ENCODE results near the gene RNU6-1. TPM values are rescaled to one million over a fixed set of nuclear protein-coding genes. Genes with fewer than 3 reads are reported as not detected.

RNU6-1 gene
- total RNA-seq, 2 experiments from 2014 or later = not detected

DNA sequence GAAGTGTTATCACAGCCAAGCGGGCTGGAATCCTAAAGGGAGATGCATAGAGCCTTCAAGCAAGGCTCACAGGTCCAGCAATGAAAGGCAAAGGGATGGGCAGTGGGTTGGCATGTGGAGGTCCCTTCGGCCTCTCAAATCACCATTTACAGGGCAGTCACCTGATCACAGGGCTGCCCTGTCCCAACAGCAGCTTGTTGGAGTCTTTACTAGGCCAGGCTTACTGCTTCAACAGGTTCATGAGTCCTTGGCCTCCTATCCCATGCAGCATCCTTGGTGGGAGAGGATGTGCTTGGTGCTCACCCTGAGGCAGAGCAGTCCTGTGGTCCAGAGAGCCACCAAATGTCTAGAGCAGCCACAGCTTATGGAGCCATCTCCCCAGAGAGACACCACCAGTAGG is 38.7 kb downstream of the RNU6-1 start:
- intact Hi-C loops (cut with micrococcal nuclease) = no loop called here
- CTCF ChIA-PET = no interaction called here
- H3K36me3 Mint-ChIP-seq (ENCODE audit: low read depth) = peaks cover 3% of the 10 kb centered on the region
- H3K27ac Mint-ChIP-seq = no peak overlapping the region
- no peak overlapping the region for H3K4me3 Mint-ChIP-seq
- H3K4me1 Mint-ChIP-seq (ENCODE audit: low read depth) = no peaks in the 10 kb centered on the region
- H3K9me3 Mint-ChIP-seq = no peaks in the 10 kb centered on the region
- DNase-seq = no peak
- H3K27me3 Mint-ChIP-seq (ENCODE audit: low read depth) = no peaks in the 10 kb centered on the region

- Mint-ChIP-seq H3K36me3 (ENCODE audit: low read depth) (peaks cover 11% of the 10 kb centered on the region), H3K9me3 (peaks cover 3% of the 10 kb centered on the region), H3K27me3 (ENCODE audit: low read depth) (no peaks in the 10 kb centered on the region), H3K4me3 (no peak overlapping the region), H3K4me1 (ENCODE audit: low read depth) (no peaks in the 10 kb centered on the region), H3K27ac (no peak overlapping the region)
- DNase-seq = no peak
- CTCF ChIA-PET = no interaction called here
- intact Hi-C loops (cut with micrococcal nuclease) = no loop called here
Observed at GRCh38 chr15:67799801-67800205, 40.0 kb downstream of the RNU6-1 start.

DNA sequence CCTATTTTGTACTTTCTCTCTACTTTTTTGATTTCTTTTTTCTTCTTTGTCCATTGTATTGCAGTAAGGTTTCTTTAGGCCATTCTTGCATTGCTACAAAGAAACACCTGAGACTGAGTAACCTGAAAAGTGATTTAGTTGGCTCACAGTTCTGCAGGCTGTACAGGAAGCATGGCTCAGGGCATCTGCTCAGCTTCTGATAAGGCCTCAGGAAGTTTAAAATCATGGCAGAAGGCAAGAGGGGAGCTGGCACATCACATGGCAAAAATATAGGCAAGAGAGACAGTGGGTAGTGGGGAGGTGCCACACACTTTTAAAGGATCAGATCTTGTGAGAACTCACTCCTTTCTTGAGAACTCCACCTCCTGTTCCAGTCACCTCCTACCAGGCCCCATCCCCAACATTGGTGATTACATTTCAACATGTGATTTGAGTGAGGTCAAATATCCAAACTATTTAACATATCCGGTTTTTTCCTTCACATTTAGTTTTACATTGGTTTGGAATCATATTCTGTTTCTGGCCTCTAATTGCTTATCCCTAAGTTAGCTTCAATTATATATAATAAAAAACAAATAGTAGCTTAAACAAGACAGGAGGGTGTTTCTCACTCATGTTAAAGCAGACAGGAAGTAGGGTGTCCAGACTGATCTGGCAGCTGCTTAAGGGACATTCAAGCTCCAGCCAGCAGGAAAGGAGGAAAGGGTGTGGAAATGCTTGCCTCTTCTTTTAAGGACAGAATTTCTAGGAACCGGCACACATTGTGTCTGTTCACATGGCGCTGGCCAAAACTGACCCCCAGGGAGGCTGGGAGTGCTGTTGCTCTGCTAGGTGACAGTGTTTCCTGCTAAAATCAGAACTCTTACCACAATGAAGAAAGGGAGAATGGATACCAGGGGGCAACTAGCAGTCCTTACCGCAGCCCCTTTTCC is 43.4 kb downstream of the RNU6-1 start:
- H3K4me3 Mint-ChIP-seq = no peak overlapping the region
- CTCF ChIA-PET = interaction anchor here (0.5 kb wide), 1 partner anchor 173 kb away, joined by 4 read pairs; no protein-coding TSS in a partner anchor
- no peaks in the 10 kb centered on the region for H3K27me3 Mint-ChIP-seq (ENCODE audit: low read depth)
- peaks cover 20% of the 10 kb centered on the region for H3K36me3 Mint-ChIP-seq (ENCODE audit: low read depth)
- intact Hi-C loops (cut with micrococcal nuclease) = no loop called here
- peaks cover 5% of the 10 kb centered on the region for H3K9me3 Mint-ChIP-seq
- no peak overlapping the region for H3K27ac Mint-ChIP-seq
- no peak for DNase-seq
- no peaks in the 10 kb centered on the region for H3K4me1 Mint-ChIP-seq (ENCODE audit: low read depth)

DNA sequence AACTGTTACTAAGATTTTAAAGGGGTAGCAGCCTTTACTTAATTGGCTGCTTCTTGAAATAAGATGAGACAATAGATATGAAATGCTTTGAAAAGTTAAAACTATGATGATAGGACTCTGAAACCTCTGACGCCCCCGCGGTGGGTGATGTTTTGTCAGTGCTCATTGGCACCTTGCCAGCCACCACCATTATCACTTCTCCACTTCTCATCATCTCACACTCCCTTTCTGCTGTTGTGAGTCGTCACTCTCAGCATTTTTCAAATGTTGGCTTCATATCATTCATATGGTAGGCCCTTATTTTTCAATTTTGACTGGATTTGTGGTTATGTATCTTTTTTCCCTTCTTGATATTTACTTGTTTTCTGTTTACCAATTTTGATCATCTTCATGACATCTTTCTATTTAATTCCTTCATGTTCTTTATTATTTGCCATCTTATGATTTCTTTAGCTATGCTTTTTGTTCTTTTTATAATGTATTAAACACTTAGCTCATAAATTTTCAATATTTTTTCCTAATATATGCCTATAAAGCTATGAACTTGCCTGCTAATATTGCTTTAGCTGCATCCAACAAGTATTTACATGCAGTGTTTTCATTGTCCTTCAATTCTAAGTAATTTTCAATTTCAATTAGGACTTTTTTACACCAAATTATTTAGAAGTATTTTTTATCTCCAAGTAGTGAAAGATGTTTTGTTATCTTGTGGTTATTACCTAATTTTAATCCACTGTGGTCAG is 44.8 kb downstream of the RNU6-1 start:
- Mint-ChIP-seq H3K9me3 (peaks cover 5% of the 10 kb centered on the region), H3K4me1 (ENCODE audit: low read depth) (no peaks in the 10 kb centered on the region), H3K27me3 (ENCODE audit: low read depth) (no peaks in the 10 kb centered on the region), H3K27ac (no peak overlapping the region), H3K4me3 (no peak overlapping the region), H3K36me3 (ENCODE audit: low read depth) (peaks cover 20% of the 10 kb centered on the region)
- CTCF ChIA-PET = no interaction called here
- intact Hi-C loops (cut with micrococcal nuclease) = no loop called here
- DNase-seq = peak; percentile 33

DNA sequence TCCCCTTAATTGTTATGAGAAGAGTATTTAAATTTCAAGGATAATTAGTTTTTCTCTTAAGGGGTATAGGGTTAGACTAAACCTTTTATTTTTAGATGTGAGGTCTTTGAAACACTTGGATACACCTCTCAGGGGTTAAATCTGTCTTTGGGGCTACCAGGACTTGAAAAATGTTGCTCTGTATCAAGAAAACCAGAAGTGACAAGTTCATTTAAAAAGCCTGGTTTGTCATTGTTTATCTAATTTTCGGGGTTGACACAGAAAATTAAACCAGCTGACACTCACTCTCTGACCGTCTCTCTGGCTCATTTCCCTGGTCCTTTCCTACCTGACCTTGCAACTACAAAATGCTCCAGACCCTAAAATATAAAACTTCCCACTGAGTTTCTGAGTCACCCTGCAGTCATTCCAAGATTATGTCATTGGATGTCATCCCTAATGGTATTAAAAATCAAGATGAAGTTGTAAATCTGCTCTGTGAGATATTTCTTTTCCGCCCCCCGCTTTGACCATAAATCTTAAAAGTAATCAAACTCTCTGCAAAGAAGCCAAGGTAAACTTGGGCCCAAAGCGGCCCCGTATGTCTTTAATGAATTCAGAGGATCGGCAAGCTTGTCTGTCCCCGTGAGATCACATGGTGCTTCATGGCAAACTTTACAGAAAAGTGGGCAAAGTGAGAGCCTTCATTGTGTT is 47.4 kb downstream of the RNU6-1 start:
- no peak for DNase-seq
- H3K4me1 Mint-ChIP-seq (ENCODE audit: low read depth) = no peaks in the 10 kb centered on the region
- no peak overlapping the region for H3K27ac Mint-ChIP-seq
- CTCF ChIA-PET = no interaction called here
- H3K36me3 Mint-ChIP-seq (ENCODE audit: low read depth) = peaks cover 20% of the 10 kb centered on the region
- H3K9me3 Mint-ChIP-seq = peaks cover 5% of the 10 kb centered on the region
- H3K27me3 Mint-ChIP-seq (ENCODE audit: low read depth) = no peaks in the 10 kb centered on the region
- intact Hi-C loops (cut with micrococcal nuclease) = no loop called here
- H3K4me3 Mint-ChIP-seq = no peak overlapping the region

- H3K27me3 Mint-ChIP-seq (ENCODE audit: low read depth) = no peaks in the 10 kb centered on the region
- no peak overlapping the region for H3K27ac Mint-ChIP-seq
- CTCF ChIA-PET = no interaction called here
- H3K4me1 Mint-ChIP-seq (ENCODE audit: low read depth) = no peaks in the 10 kb centered on the region
- H3K9me3 Mint-ChIP-seq = peaks cover 5% of the 10 kb centered on the region
- DNase-seq = no peak
- no peak overlapping the region for H3K4me3 Mint-ChIP-seq
- peaks cover 20% of the 10 kb centered on the region for H3K36me3 Mint-ChIP-seq (ENCODE audit: low read depth)
- intact Hi-C loops (cut with micrococcal nuclease) = no loop called here
Observed at GRCh38 chr15:67790610-67791319, 49.1 kb downstream of the RNU6-1 start.

Other genes starting within 250 kb of the RNU6-1 start
- under 1 TPM; 0.07 to 0.15 TPM for gene SKOR1, start 14.5 kb downstream of the RNU6-1 start, total RNA-seq
- gene PIAS1, start 214.3 kb upstream of the RNU6-1 start, total RNA-seq = 10 to 100 TPM; 29.8 to 33.4 TPM

All from activated naive CD4-positive, alpha-beta T cell treated with anti-CD3 and anti-CD28 coated beads for 36 hours (primary cell).